Trophoblast cell (in vitro differentiated cells and primary cell): ENCODE measurements around the gene MFSD6.
"Not testable (repeated sequence)": the region's sequence is repeated elsewhere in the genome, so short reads cannot be mapped to it uniquely, and the experiment has no call there.

Experiments
- DNase-seq, 2 donors: peaks; one replicate each; pipeline ENCODE4 v3.0.0-alpha.2; 2016
- H2AFZ ChIP-seq: 2 replicates; pipeline ENCODE4 v1.6.1; 2013; ENCODE audit warnings: low read length, moderate library complexity, mild to moderate bottlenecking; ENCODE audit not compliant: insufficient read depth, poor library complexity
- H2AK5ac ChIP-seq: 2 replicates; pipeline ENCODE4 v1.6.1; 2013; ENCODE audit warnings: mild to moderate bottlenecking, low read length
- H2BK120ac ChIP-seq: 2 replicates; pipeline ENCODE4 v1.6.1; 2013; ENCODE audit warnings: low read length, mild to moderate bottlenecking, moderate library complexity; ENCODE audit not compliant: insufficient read depth, poor library complexity
- H2BK12ac ChIP-seq: 2 replicates; pipeline ENCODE4 v1.6.1; 2013; ENCODE audit warnings: mild to moderate bottlenecking, low read length, moderate library complexity
- H2BK5ac ChIP-seq: 2 replicates; pipeline ENCODE4 v1.6.1; 2013; ENCODE audit warnings: low read length, low read depth, moderate library complexity, mild to moderate bottlenecking; ENCODE audit not compliant: poor library complexity
- H3K14ac ChIP-seq: 2 replicates; pipeline ENCODE4 v1.6.1; 2013; ENCODE audit warnings: mild to moderate bottlenecking, low read length
- H3K18ac ChIP-seq: 2 replicates; pipeline ENCODE4 v1.6.1; 2013; ENCODE audit warnings: mild to moderate bottlenecking, low read length
- H3K23ac ChIP-seq: 2 replicates; pipeline ENCODE4 v1.6.1; 2013; ENCODE audit warnings: low read length
- H3K27ac ChIP-seq: 2 replicates; pipeline ENCODE4 v1.5.1; 2013; ENCODE audit warnings: low read depth, mild to moderate bottlenecking, inconsistent platforms, low read length, moderate library complexity
- H3K27me3 ChIP-seq: 2 replicates; pipeline ENCODE4 v1.6.1; 2013; ENCODE audit warnings: inconsistent platforms, mild to moderate bottlenecking, low read length, moderate library complexity; ENCODE audit not compliant: insufficient read depth
- H3K36me3 ChIP-seq, 2 experiments: 1 replicate in 1 of 2; 2 replicates in 1 of 2; pipeline ENCODE4 v1.6.1; 2013; ENCODE audit warnings: low read length in 2 of 2, mild to moderate bottlenecking in 2 of 2, moderate library complexity in 1 of 2; ENCODE audit not compliant: insufficient read depth in 2 of 2, control insufficient read depth in 1 of 2
- H3K4ac ChIP-seq: 2 replicates; pipeline ENCODE4 v1.6.1; 2013; ENCODE audit warnings: low read depth, mild to moderate bottlenecking, low read length, moderate library complexity
- H3K4me1 ChIP-seq, 2 experiments: 1 replicate in 1 of 2; 2 replicates in 1 of 2; pipeline ENCODE4 v1.6.1; 2013; ENCODE audit warnings: low read length in 2 of 2, mild to moderate bottlenecking in 2 of 2, moderate library complexity in 1 of 2; ENCODE audit not compliant: insufficient read depth in 2 of 2, control insufficient read depth in 1 of 2
- H3K4me2 ChIP-seq: 2 replicates; pipeline ENCODE4 v1.6.1; 2013; ENCODE audit warnings: inconsistent platforms, mild to moderate bottlenecking, low read length, moderate library complexity
- H3K4me3 ChIP-seq: 2 replicates; pipeline ENCODE4 v1.5.1; 2013; ENCODE audit warnings: mild to moderate bottlenecking, low read depth, low read length, inconsistent platforms
- H3K79me1 ChIP-seq: one replicate; pipeline ENCODE4 v1.6.1; 2013; ENCODE audit warnings: low read length
- H3K79me2 ChIP-seq: 2 replicates; pipeline ENCODE4 v1.6.1; 2013; ENCODE audit warnings: low read length, mild to moderate bottlenecking; ENCODE audit not compliant: control insufficient read depth, insufficient read depth, poor library complexity
- H3K9ac ChIP-seq: 2 replicates; pipeline ENCODE4 v1.6.1; 2013; ENCODE audit warnings: mild to moderate bottlenecking, low read length
- H3K9me3 ChIP-seq: 2 replicates; pipeline ENCODE4 v1.6.1; 2013; ENCODE audit warnings: low read depth, mild to moderate bottlenecking, control low read depth, inconsistent platforms, low read length; ENCODE audit not compliant: insufficient read depth
- H4K12ac ChIP-seq: 2 replicates; pipeline ENCODE4 v1.6.1; 2013; ENCODE audit warnings: low read depth, mild to moderate bottlenecking, low read length, moderate library complexity
- H4K8ac ChIP-seq: 2 replicates; pipeline ENCODE4 v1.6.1; 2013; ENCODE audit warnings: low read depth, mild to moderate bottlenecking, low read length, moderate library complexity
- H4K91ac ChIP-seq: one replicate; pipeline ENCODE4 v1.6.1; 2013; ENCODE audit warnings: low read depth, mild to moderate bottlenecking, low read length, moderate library complexity
- WGBS: extraction: QIAGEN DNeasy Blood & Tissue Kit; methylation state at CpG from one replicate; pipeline ENCODE4 v1.1.7; 2013; ENCODE audit warnings: missing lambda C conversion rate; ENCODE audit not compliant: insufficient read length, insufficient coverage; ENCODE audit errors: extremely low coverage; 5-methylcytosine and 5-hydroxymethylcytosine counted together

MFSD6 gene

GRCh38 chr2:190507135-190507534 lies 99.0 kb downstream of the MFSD6 start:
- H3K27ac ChIP-seq: no peak overlapping the region
- H3K4me2 ChIP-seq: no peak overlapping the region
- no peaks in the 10 kb centered on the region for H3K9me3 ChIP-seq
- no peak overlapping the region for H2BK12ac ChIP-seq
- no peak overlapping the region for H4K12ac ChIP-seq
- no peaks in the 10 kb centered on the region for H3K79me1 ChIP-seq
- H3K79me2 ChIP-seq: no peaks in the 10 kb centered on the region
- no peak overlapping the region for H3K4me3 ChIP-seq
- H3K4me1 ChIP-seq: peaks cover 0 to 2% of the 10 kb centered on the region in 2 experiments
- no peak overlapping the region for H2AK5ac ChIP-seq
- DNase-seq: no peak
- H2AFZ ChIP-seq: no peak overlapping the region
- no peak overlapping the region for H3K18ac ChIP-seq
- no peaks in the 10 kb centered on the region for H3K27me3 ChIP-seq
- no CpG with 5 or more reads among the region's 4 CpGs for WGBS
- H3K4ac ChIP-seq: no peak overlapping the region
- no peak overlapping the region for H3K23ac ChIP-seq
- H2BK120ac ChIP-seq: no peak overlapping the region
- H4K8ac ChIP-seq: no peak overlapping the region
- no peak overlapping the region for H2BK5ac ChIP-seq
- H3K36me3 ChIP-seq: peaks cover 0 to 2% of the 10 kb centered on the region in 2 experiments
- H3K14ac ChIP-seq: no peak overlapping the region
- H3K9ac ChIP-seq: no peak overlapping the region
- H4K91ac ChIP-seq: no peak overlapping the region

- not testable (repeated sequence) for H4K12ac ChIP-seq, H2BK5ac ChIP-seq, H3K4me3 ChIP-seq, H4K8ac ChIP-seq, H3K14ac ChIP-seq, DNase-seq, H3K27ac ChIP-seq, H3K79me1 ChIP-seq, H3K79me2 ChIP-seq, H3K27me3 ChIP-seq, H3K4ac ChIP-seq, H2AK5ac ChIP-seq, H3K9me3 ChIP-seq, H2AFZ ChIP-seq, H3K9ac ChIP-seq, H2BK12ac ChIP-seq, H3K4me1 ChIP-seq, H3K18ac ChIP-seq, H4K91ac ChIP-seq, H2BK120ac ChIP-seq, H3K36me3 ChIP-seq, H3K4me2 ChIP-seq, H3K23ac ChIP-seq
- no CpG with 5 or more reads among the region's 5 CpGs for WGBS
These were observed 101.7 kb downstream of the MFSD6 start for GRCh38 chr2:190509895-190510294.

GRCh38 chr2:190511104-190511503 lies 102.9 kb downstream of the MFSD6 start:
- no peaks in the 10 kb centered on the region for H3K79me2 ChIP-seq
- no CpG with 5 or more reads among the region's 2 CpGs for WGBS
- H3K79me1 ChIP-seq: no peaks in the 10 kb centered on the region
- DNase-seq: peak in 1 of 2 donors; percentile 41
- H2BK5ac ChIP-seq: no peak overlapping the region
- no peak overlapping the region for H4K8ac ChIP-seq
- H2BK120ac ChIP-seq: no peak overlapping the region
- peaks cover 2 to 8% of the 10 kb centered on the region in 2 experiments for H3K36me3 ChIP-seq
- H3K27ac ChIP-seq: no peak overlapping the region
- H3K27me3 ChIP-seq: no peaks in the 10 kb centered on the region
- H3K4me3 ChIP-seq: no peak overlapping the region
- no peak overlapping the region for H2BK12ac ChIP-seq
- H3K18ac ChIP-seq: no peak overlapping the region
- no peak overlapping the region for H2AFZ ChIP-seq
- no peak overlapping the region for H3K23ac ChIP-seq
- no peak overlapping the region for H4K91ac ChIP-seq
- no peaks in the 10 kb centered on the region for H3K9me3 ChIP-seq
- no peak overlapping the region for H3K9ac ChIP-seq
- no peak overlapping the region for H2AK5ac ChIP-seq
- no peak overlapping the region for H3K4me2 ChIP-seq
- no peak overlapping the region for H4K12ac ChIP-seq
- H3K4ac ChIP-seq: no peak overlapping the region
- no peaks in the 10 kb centered on the region for H3K4me1 ChIP-seq
- H3K14ac ChIP-seq: no peak overlapping the region

- no peaks in the 10 kb centered on the region for H3K79me2 ChIP-seq
- WGBS: no CpG with 5 or more reads among the region's 5 CpGs
- no peak overlapping the region for H3K14ac ChIP-seq
- no peak overlapping the region for H2AK5ac ChIP-seq
- H2AFZ ChIP-seq: no peak overlapping the region
- H4K91ac ChIP-seq: no peak overlapping the region
- no peak overlapping the region for H2BK120ac ChIP-seq
- H3K23ac ChIP-seq: no peak overlapping the region
- no peak overlapping the region for H3K9ac ChIP-seq
- no peaks in the 10 kb centered on the region for H3K4me1 ChIP-seq
- H2BK5ac ChIP-seq: no peak overlapping the region
- H3K4ac ChIP-seq: no peak overlapping the region
- no peak overlapping the region for H4K12ac ChIP-seq
- H3K27me3 ChIP-seq: no peaks in the 10 kb centered on the region
- DNase-seq: no peak
- H3K79me1 ChIP-seq: no peaks in the 10 kb centered on the region
- no peak overlapping the region for H2BK12ac ChIP-seq
- H3K36me3 ChIP-seq: peaks cover 4 to 6% of the 10 kb centered on the region in 2 experiments
- H4K8ac ChIP-seq: no peak overlapping the region
- H3K4me3 ChIP-seq: no peak overlapping the region
- H3K4me2 ChIP-seq: no peak overlapping the region
- no peak overlapping the region for H3K18ac ChIP-seq
- H3K9me3 ChIP-seq: no peaks in the 10 kb centered on the region
- H3K27ac ChIP-seq: no peak overlapping the region
These were observed 104.5 kb downstream of the MFSD6 start for GRCh38 chr2:190512539-190513095.
